SKM-1 treated with dmso at 0.1 percent for 144 hours (cell line): ENCODE measurements around the gene SEC22A.

Source experiments
- DNase-seq: peaks from one replicate; lab custom pipeline; 2025; ENCODE audit not compliant: unreplicated experiment; lab: John Stamatoyannopoulos, UW

SEC22A gene

GRCh38 chr3:123286308-123287023 is 84.7 kb downstream of the SEC22A start:
- DNase-seq: peak; percentile 57

DNA sequence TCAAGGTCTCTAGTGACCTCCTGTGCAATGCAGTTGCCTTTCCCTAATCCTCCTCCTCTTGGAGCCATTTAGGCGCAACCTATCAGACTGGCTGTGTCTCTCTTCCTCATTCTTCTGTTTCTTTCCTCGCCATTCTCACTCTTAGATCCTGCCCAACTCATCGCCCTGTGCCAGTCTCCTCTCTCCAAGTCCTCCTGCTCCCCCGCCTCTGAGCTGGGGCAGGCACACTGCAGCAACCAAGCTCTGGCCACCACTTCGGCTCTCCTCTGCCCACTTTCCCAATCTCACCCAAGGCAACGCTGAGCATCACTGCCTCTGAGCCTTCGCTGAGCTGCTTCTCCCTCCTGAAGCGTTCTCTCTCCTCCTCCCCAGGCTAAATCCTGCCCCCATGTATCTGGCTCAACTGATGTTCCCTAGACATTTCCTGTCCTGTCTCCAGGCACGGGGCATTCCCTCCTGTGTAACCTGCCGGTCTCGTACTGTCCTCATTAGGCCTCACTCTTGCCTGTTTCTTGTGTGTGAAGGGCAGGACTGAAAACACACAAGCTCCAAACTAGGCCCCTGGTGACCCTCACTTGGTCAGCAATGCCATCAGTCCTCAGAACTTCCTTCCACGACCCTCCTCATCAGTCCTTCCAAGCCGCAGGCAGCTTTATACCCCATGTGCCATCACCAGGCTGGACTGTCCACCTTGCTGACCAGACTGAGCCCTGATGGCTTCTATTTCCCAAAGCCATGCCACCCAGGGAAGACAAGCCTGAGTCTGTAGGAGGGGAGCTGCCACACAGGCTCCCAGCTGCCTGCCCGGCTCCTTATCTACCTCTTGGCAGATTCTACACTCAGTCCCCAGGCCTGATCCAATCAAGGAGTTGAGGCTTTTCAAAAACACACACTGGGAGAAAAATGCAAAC is 85.6 kb downstream of the SEC22A start:
- DNase-seq: no peak

DNA sequence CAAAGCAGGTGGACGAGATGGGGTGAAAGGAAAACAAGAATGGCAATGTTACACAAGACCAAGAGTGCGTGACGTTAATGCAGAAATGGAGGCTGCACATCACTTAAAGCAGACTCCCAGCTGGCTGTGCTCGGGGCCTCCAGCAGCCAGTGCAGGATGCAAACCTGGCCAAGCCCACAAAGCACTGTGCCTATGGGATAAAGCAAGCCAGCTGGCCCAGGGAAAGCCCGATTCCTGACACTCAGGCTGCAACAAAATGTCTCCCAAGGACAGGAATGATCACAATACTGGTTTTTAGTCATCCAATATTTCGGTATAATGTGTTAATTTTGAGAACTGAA is 86.2 kb downstream of the SEC22A start:
- no peak for DNase-seq

- no peak for DNase-seq
These were observed 87.8 kb downstream of the SEC22A start for GRCh38 chr3:123289391-123290106.

- no peak for DNase-seq
These were observed 88.6 kb downstream of the SEC22A start for GRCh38 chr3:123290107-123290930.

DNA sequence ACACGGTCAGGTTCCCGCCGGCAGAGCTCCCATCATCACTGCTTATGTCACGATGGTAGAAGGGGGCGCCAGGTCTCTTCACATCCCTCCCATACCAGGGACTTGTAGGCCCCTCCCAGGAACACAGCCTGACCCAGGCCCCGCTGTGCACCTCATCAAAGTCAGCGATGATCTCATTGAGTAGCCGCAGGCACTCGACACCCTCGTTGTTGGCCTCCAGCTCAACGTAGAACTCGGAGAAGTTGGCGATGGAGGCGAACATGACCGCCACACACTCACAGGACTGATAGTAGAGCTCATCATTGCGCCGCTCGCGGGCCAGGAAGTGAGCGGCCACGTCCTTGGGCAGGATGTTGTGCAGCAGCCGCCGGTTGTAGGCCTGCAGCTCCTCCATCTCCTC is 89.2 kb downstream of the SEC22A start:
- DNase-seq: no peak

DNA sequence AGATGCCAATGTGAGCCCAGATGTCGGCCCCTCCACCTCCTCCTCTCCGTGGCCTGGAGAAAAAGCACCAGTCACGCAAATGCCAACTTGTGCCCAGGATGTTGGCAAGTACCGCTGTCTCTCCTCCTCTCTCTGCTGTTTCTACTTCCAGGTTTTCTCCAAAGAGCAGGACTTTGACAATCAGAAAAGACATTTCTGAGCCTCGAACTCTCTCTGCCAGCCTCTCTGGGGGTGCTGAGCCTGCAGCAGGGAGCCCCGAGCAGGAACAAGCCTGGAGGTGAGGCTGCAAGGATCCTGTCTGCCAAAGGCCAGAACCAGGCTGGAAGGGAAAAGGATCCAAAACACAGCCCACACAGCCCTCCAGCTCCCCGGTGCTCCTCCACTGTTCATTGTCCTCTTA is 89.7 kb downstream of the SEC22A start:
- no peak for DNase-seq

DNA sequence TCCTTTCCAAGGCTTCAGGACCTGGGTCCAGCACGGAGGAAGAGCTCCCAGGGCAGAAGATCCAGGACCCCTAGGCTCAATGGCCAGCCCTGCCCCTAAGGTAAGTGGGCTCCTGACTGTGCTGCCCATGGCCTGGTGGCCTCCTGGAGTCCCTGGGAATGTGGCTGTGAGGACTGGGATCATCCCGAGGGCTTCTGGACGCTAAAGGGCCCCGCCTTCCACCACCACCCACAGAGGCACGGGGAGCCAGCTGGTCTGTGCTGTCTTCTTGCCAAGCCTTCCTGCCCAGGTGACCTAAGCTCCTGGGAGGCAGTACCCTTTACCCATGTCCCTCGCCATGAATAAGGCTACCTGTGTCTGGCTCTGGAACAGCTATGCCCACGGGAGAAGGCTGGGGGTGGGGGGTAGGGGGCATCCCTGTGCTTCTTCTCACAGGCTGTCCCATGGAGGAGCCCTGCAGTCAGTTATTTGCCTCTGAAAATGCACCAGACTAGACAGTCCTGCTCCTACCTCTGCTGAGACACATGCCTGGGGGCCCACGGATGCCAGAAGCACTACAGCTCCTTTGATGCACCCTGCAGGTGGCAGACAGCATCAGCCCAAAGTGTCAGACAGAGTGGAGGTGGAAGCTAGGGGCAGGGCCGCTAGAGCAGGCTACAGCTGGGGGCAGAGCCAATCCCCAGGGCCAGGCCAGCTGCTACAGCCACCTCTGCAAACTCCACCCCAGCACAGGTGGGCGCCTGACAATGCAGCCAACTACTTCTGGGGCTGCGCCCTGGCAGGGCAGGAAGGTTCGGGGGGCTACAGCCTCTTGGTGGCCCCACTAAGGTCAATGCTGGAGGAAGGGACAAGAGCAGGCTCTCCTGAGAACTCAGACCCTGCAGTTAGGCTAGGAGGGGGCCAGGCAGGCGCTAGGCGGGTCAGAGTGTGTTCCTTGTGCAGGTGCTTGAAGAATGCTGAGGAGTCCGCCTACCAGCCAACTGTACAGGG is 90.9 kb downstream of the SEC22A start:
- DNase-seq: no peak

- no peak for DNase-seq
These were observed 92.7 kb downstream of the SEC22A start for GRCh38 chr3:123294296-123294938.

DNA sequence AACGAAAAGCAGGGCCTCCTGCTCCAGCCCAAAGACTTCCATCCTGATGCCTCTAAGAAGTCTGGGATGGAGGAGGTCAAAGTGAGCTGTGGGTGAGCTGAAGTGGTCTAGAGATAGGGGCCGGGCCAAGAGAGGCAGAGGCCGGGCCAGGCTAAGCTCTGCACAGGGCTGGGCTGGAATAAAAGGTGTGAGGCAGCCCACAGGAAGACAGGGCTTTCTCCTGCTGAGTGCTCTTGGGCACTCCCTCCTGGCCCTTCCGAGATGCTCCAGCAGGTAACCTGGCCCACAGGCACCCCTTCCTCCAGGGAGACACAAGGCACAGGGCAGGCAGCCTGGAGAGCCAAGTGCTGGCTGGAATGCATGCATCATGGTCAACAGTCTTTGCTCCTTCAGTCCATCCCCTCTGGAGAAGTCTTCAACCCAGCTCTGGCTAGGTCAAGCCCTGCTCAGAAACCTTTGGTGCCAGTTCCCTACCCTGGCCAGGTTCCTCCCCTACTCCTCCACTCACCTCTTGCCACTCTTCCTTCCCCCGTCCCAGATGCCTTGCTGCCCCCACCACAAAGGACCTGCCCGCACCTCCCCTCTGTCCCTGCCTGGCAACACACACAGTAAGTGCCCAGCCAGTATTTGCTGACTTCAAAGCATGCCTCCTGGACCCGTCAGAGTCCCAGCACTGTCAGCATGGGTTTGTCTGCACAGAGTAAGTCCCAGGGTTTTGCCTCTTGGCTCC is 93.6 kb downstream of the SEC22A start:
- DNase-seq: no peak

DNA sequence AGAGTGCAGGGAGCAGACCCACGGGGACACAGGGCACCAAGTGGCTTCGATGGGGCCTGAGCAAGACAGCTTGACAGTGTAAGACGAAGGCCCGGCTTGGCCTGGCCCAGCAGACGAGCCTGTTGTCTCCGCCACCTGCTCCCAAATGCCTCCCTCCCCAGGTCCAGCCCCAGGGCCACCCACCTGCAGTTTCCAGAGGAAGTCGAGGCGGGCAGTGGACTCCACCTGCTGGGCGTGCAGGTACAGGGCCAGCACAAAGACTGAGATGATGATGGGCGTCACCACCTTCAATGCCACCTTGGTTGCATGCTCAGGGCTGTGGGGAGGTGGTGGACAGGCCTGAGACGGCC is 94.1 kb downstream of the SEC22A start:
- DNase-seq: no peak

DNA sequence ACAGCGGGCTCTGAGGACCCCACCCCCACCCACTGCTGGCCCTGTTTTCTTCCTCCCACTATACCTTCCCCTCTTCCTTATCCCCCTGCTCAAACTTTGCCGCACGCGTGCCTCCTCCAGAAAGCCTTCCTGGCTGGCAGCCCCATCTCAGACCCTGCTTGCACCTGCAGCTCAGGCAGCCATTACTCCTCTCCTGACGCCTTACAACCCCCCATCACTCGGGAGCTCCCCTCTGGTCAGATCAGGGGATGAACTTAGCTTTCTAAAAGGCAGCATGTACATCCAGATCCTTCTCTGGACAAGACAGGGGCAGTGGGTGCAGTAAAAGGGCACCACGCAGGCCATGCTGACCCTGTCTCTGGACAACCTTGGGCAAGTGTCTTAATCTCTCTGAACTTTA is 94.5 kb downstream of the SEC22A start:
- no peak for DNase-seq

DNA sequence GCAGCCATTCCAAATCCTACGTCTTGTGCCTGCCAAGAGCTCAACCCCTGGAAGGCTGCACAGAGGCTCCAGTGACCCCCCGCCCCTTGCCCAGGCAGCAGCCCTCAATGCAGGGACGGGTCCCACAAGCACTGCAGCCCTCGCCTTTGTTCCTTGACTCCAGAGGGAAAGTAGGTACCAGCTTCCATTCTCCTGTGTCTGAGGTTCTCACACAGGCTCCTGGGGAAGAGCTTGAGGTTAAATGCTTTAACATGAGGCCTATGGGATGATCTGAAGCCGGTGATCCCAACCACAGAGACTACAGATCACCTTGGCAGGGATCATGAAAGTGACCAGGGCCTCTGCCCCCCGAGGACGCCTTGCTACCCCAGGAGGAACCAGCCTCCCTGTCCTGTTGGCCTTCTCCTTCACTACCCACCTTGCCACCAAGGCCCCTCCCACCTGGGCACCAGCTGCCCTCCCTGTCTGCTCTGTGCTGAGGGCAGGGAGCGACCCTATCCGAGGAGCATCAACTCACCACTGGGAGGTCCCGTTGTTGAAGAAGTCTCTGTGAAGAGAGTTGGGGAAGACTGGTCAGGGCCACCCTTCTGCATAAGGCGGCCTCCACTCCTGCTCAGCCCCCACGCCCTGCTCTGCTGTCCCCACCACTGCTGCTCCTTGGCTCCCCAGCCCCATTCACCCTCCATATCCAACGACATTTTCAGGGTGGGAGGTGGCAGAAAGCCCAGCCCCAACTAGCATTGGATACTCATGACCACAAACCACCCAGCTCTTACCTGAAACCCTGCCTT is 95.3 kb downstream of the SEC22A start:
- DNase-seq: no peak

GRCh38 chr3:123297627-123297899 is 95.8 kb downstream of the SEC22A start:
- no peak for DNase-seq

- no peak for DNase-seq
These were observed 97.2 kb downstream of the SEC22A start for GRCh38 chr3:123298903-123299302.

- no peak for DNase-seq
These were observed 97.8 kb downstream of the SEC22A start for GRCh38 chr3:123299581-123299980.

DNA sequence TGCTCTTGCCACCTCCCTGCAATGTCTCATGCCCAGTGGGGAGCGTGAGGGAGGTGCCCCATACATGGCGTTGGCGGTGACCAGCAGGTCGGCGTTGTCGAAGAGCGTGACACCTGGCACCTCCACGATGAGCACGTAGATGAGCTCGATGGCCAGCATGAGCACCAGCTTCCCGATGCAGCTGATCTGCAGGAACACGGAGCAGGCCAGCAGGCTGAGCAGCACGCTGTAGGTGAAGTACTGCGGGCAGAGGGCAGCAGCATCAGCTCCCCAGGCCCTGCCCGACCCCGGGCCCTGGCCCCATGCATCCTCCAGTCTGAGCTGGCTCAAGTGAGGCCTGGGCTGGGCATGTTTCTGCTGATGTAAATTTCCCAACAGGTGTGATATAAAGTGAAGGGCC is 98.3 kb downstream of the SEC22A start:
- DNase-seq: no peak

DNA sequence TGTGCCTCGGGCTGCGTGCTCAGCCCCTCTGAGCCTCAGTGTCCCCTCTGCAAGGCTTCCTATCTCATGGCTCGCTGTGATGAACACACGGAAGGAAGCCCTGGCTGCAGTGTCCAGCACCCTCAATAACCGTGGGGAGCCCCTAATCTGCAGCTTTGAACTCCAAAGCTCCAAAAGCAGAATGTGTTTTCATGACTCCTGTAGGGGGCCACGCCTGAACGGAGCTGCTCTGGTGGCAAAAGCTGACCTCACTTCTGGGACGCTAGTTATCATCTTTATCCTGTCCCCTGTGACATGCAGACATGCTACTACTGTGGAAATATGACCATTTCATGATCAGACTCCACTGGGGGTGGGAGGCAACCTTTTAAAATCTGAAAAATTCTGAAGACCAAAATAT is 98.8 kb downstream of the SEC22A start:
- DNase-seq: no peak
